H1 (cell line): Measurements from ENCODE around the gene HNRNPK. TPM values are rescaled to one million over a fixed set of nuclear protein-coding genes. Genes with fewer than 3 reads are reported as not detected.
A peak's percentile ranks its signal among the peaks of the same experiment; 100 is the strongest.

Experiments used
- CTCF ChIA-PET: fragments of 300-600 bp; sonication (Branson Sonifier 250); formaldehyde crosslinking; loops from one replicate; lab custom pipeline; 2021; ENCODE audit not compliant: partially characterized antibody; lab: Charles Lee
- POLR2A ChIA-PET: fragments of 300-600 bp; sonication (Branson Sonifier 250); formaldehyde crosslinking; loops from one replicate; lab custom pipeline; 2021; ENCODE audit warnings: inconsistent platforms; ENCODE audit not compliant: partially characterized antibody; lab: Charles Lee
- DNase-seq, 2 experiments: peaks; one replicate each; pipeline versions ENCODE4 v3.0.0 to v3.0.0-alpha.2; 2010 to 2022; ENCODE audit warnings: low spot score in 2 of 2, low read depth in 1 of 2, mixed read lengths in 1 of 2
- FAIRE-seq: peaks from 2 replicates; lab custom pipeline; 2011; peaks lifted over from hg19 to GRCh38; lab: Jason Lieb, UNC
- H2AFZ ChIP-seq: 2 replicates; pipeline ENCODE4 v1.8.1; 2012; ENCODE audit warnings: low read length, inconsistent platforms
- H2AK5ac ChIP-seq: 2 replicates; pipeline ENCODE4 v1.6.1; 2013; ENCODE audit warnings: low read depth, low read length
- H2BK120ac ChIP-seq: replicated peaks from 2 replicates; pipeline ENCODE3; 2013; ENCODE audit warnings: low read depth, low read length, inconsistent platforms
- H2BK12ac ChIP-seq: 2 replicates; pipeline ENCODE4 v1.6.1; 2013; ENCODE audit warnings: low read depth, low read length
- H2BK15ac ChIP-seq: 2 replicates; pipeline ENCODE4 v1.6.1; 2013; ENCODE audit warnings: low read length
- H2BK20ac ChIP-seq: 2 replicates; pipeline ENCODE4 v1.6.1; 2013; ENCODE audit warnings: low read length
- H2BK5ac ChIP-seq: 2 replicates; pipeline ENCODE4 v1.6.1; 2013; ENCODE audit warnings: low read depth, low read length
- H3K14ac ChIP-seq: 2 replicates; pipeline ENCODE4 v1.6.1; 2013; ENCODE audit warnings: inconsistent platforms; ENCODE audit not compliant: insufficient read length
- H3K18ac ChIP-seq: 2 replicates; pipeline ENCODE4 v1.6.1; 2013; ENCODE audit warnings: low read length; ENCODE audit errors: extremely low read depth
- H3K23ac ChIP-seq: 2 replicates; pipeline ENCODE4 v1.6.1; 2013; ENCODE audit warnings: inconsistent platforms; ENCODE audit not compliant: insufficient read length
- H3K23me2 ChIP-seq: 2 replicates; pipeline ENCODE4 v1.6.1; 2013; ENCODE audit warnings: low read depth, low read length
- H3K27ac ChIP-seq: 2 replicates; pipeline ENCODE4 v1.6.1; 2011; ENCODE audit warnings: low read depth, low read length, inconsistent platforms
- H3K27me3 ChIP-seq, 4 experiments: replicated peaks in 1 of 4; 1 replicate in 1 of 4; 2 replicates in 3 of 4; pipeline versions ENCODE4 v1.6.1 to v1.8.1; 2011 to 2013; ENCODE audit warnings: low read length in 3 of 4, mild to moderate bottlenecking in 3 of 4, inconsistent platforms in 2 of 4, mixed read lengths in 2 of 4, moderate library complexity in 1 of 4; ENCODE audit not compliant: control insufficient read depth in 3 of 4, insufficient read depth in 3 of 4; ENCODE audit errors: extremely low read depth in 1 of 4
- H3K36me3 ChIP-seq, 4 experiments: 2 replicates each; pipeline versions ENCODE4 v1.6.1 to v1.8.1; 2011 to 2013; ENCODE audit warnings: mild to moderate bottlenecking in 4 of 4, low read length in 3 of 4, moderate library complexity in 2 of 4, control low read depth in 1 of 4, inconsistent platforms in 1 of 4; ENCODE audit not compliant: insufficient read depth in 4 of 4, control insufficient read depth in 2 of 4
- H3K4ac ChIP-seq: replicated peaks from 2 replicates; pipeline ENCODE3; 2013; ENCODE audit warnings: low read length, low read depth, mixed read lengths, inconsistent platforms; ENCODE audit not compliant: insufficient read length
- H3K4me1 ChIP-seq, 4 experiments: replicated peaks in 1 of 4; 1 replicate in 1 of 4; 2 replicates in 3 of 4; pipeline versions ENCODE4 v1.6.1 to v1.8.1; 2011 to 2013; ENCODE audit warnings: low read length in 3 of 4, inconsistent platforms in 2 of 4, mixed read lengths in 1 of 4; ENCODE audit not compliant: insufficient read depth in 4 of 4, control insufficient read depth in 3 of 4
- H3K4me2 ChIP-seq, 2 experiments: 2 replicates each; pipeline versions ENCODE4 v1.6.1 to v1.8.1; 2011 to 2013; ENCODE audit warnings: low read depth in 2 of 2, low read length in 2 of 2, control low read depth in 1 of 2, inconsistent platforms in 1 of 2, mild to moderate bottlenecking in 1 of 2; ENCODE audit not compliant: insufficient read depth in 1 of 2
- H3K4me3 ChIP-seq, 4 experiments: fragments of 200-600, 300-600 bp in 1 of 4; sonication (generic), shearing (Covaris generic), sonication (Bioruptor Twin) in 1 of 4; 2 replicates each; pipeline versions ENCODE4 v1.5.1 to v1.8.1; 2011 to 2016; ENCODE audit warnings: low read length in 4 of 4, low read depth in 3 of 4, control low read depth in 2 of 4, inconsistent platforms in 2 of 4, mild to moderate bottlenecking in 2 of 4, mixed read lengths in 1 of 4, moderate library complexity in 1 of 4; ENCODE audit not compliant: insufficient read depth in 2 of 4; ENCODE audit errors: extremely low read depth in 1 of 4
- H3K56ac ChIP-seq: replicated peaks from 2 replicates; pipeline ENCODE3; 2013; ENCODE audit warnings: low read depth, mild to moderate bottlenecking, mixed read lengths, low read length, inconsistent platforms; ENCODE audit not compliant: insufficient read length
- H3K79me1 ChIP-seq: 2 replicates; pipeline ENCODE4 v1.6.1; 2013; ENCODE audit warnings: low read depth, low read length, control low read depth
- H3K79me2 ChIP-seq, 2 experiments: 2 replicates each; pipeline versions ENCODE4 v1.6.1 to v1.8.1; 2012 to 2013; ENCODE audit warnings: low read length in 2 of 2, mild to moderate bottlenecking in 2 of 2, inconsistent platforms in 1 of 2; ENCODE audit not compliant: insufficient read depth in 2 of 2, control insufficient read depth in 1 of 2
- H3K9ac ChIP-seq, 4 experiments: replicated peaks in 1 of 4; 1 replicate in 1 of 4; 2 replicates in 3 of 4; pipeline versions ENCODE4 v1.6.1 to v1.8.1; 2011 to 2013; ENCODE audit warnings: low read depth in 3 of 4, low read length in 3 of 4, control low read depth in 2 of 4, mild to moderate bottlenecking in 2 of 4, moderate library complexity in 2 of 4, inconsistent platforms in 1 of 4; ENCODE audit errors: extremely low read depth in 1 of 4
- H3K9me3 ChIP-seq, 2 experiments: 2 replicates each; pipeline versions ENCODE4 v1.6.1 to v1.8.1; 2012 to 2013; ENCODE audit warnings: mild to moderate bottlenecking in 2 of 2, moderate library complexity in 2 of 2, control low read depth in 1 of 2, inconsistent platforms in 1 of 2, low read depth in 1 of 2, low read length in 1 of 2, mixed read lengths in 1 of 2; ENCODE audit not compliant: insufficient read depth in 2 of 2
- H4K20me1 ChIP-seq, 2 experiments: replicated peaks in 1 of 2; 2 replicates each; pipeline versions ENCODE3 to v1.8.1; 2011 to 2013; ENCODE audit warnings: inconsistent platforms in 2 of 2, low read length in 2 of 2, mild to moderate bottlenecking in 1 of 2; ENCODE audit not compliant: insufficient read depth in 2 of 2, control insufficient read depth in 1 of 2
- H4K5ac ChIP-seq: 2 replicates; pipeline ENCODE4 v1.6.1; 2013; ENCODE audit warnings: low read length, low read depth, mixed read lengths, inconsistent platforms; ENCODE audit not compliant: insufficient read length
- H4K8ac ChIP-seq: 2 replicates; pipeline ENCODE4 v1.8.0; 2013; ENCODE audit warnings: mild to moderate bottlenecking, moderate library complexity, low read length, inconsistent platforms; ENCODE audit not compliant: insufficient read depth; ENCODE audit errors: extremely low read depth
- H4K91ac ChIP-seq: replicated peaks from 2 replicates; pipeline ENCODE3; 2013; ENCODE audit warnings: low read length, mixed read lengths, inconsistent platforms; ENCODE audit not compliant: insufficient read length
- BRCA1 ChIP-seq: IDR thresholded peaks from 2 replicates; pipeline ENCODE4 v1.6.1; 2012; ENCODE audit warnings: low read depth, low read length, improper control_type of control experiment
- CBX8 ChIP-seq: fragments of 300-800, 300-1000 bp; sonication (generic); IDR thresholded peaks from 2 replicates; pipeline ENCODE4 v1.7.1; 2016; ENCODE audit warnings: low read depth, low read length, borderline replicate concordance
- CREB1 ChIP-seq: IDR thresholded peaks from 2 replicates; pipeline ENCODE4 v1.6.1; 2012; ENCODE audit warnings: inconsistent platforms
- EP300 ChIP-seq, 2 experiments: IDR thresholded peaks; 1 replicate in 1 of 2; 2 replicates in 1 of 2; pipeline ENCODE4 v1.6.1; 2011 to 2012; ENCODE audit warnings: low read depth in 2 of 2, low read length in 2 of 2, mild to moderate bottlenecking in 2 of 2, borderline replicate concordance in 1 of 2, inconsistent platforms in 1 of 2, moderate library complexity in 1 of 2
- GTF2F1 ChIP-seq: IDR thresholded peaks from 2 replicates; pipeline ENCODE4 v1.6.1; 2012; ENCODE audit warnings: low read depth, low read length, improper control_type of control experiment, borderline replicate concordance
- JUND ChIP-seq: IDR thresholded peaks from 2 replicates; pipeline ENCODE4 v1.6.1; 2011; ENCODE audit warnings: mild to moderate bottlenecking, improper control_type of control experiment, low read length
- POU5F1 ChIP-seq: IDR thresholded peaks from 2 replicates; pipeline ENCODE4 v1.6.1; 2011; ENCODE audit warnings: low read depth, mild to moderate bottlenecking, low read length, moderate library complexity
- SIN3A ChIP-seq, 2 experiments: IDR thresholded peaks in 1 of 2; conservative IDR thresholded peaks in 1 of 2; 2 replicates each; pipeline ENCODE4 v1.6.1; 2011 to 2012; ENCODE audit warnings: low read length in 2 of 2, improper control_type of control experiment in 1 of 2, low read depth in 1 of 2, mild to moderate bottlenecking in 1 of 2
- SP4 ChIP-seq: IDR thresholded peaks from 2 replicates; pipeline ENCODE4 v1.6.1; 2012; ENCODE audit warnings: low read length, inconsistent platforms
- TAF7 ChIP-seq: optimal IDR thresholded peaks from 2 replicates; pipeline ENCODE3; 2011; ENCODE audit warnings: low read depth, mild to moderate bottlenecking, inconsistent platforms, low read length, moderate library complexity, borderline replicate concordance
- YY1 ChIP-seq: IDR thresholded peaks from 2 replicates; pipeline ENCODE4 v1.6.1; 2011; ENCODE audit warnings: low read depth, mild to moderate bottlenecking, low read length
- WGBS, 2 experiments: shearing (Covaris generic) in 1 of 2; methylation state at CpG; one replicate each; pipeline versions ENCODE4 v1.1.6 to v1.1.7; 2013 to 2015; ENCODE audit warnings: low lambda C conversion rate in 2 of 2, mixed read lengths in 2 of 2, inconsistent platforms in 1 of 2, low coverage in 1 of 2, missing lambda C conversion rate in 1 of 2; ENCODE audit not compliant: insufficient replicate concordance in 2 of 2, insufficient coverage in 1 of 2, insufficient read length in 1 of 2; ENCODE audit errors: extremely low coverage in 1 of 2, missing lambda C conversion rate in 1 of 2; 5-methylcytosine and 5-hydroxymethylcytosine counted together
- polyA plus RNA-seq, 7 experiments: library from polyadenylated mRNA; depleted of rRNA in 3 of 7; stranded (reverse) in 5 of 7; unstranded in 2 of 7; fragments of >200 nt in 5 of 7; fragments of 200-250 nt in 2 of 7; gene quantifications; 1 replicate in 5 of 7; 2 replicates in 1 of 7; 4 replicates in 1 of 7; pipeline versions ENCODE4 v1.2.1 to v1.2.3, GENCODE V29; 2011 to 2013; ENCODE audit warnings: missing spikeins in 2 of 7, mixed read lengths in 2 of 7
- total RNA-seq: library from RNA; stranded (reverse); fragmentation: NEBNext Ultra II Directional; extraction: Animal tissue kit (Norgen Biotek cat#: 25700); gene quantifications from 2 replicates; pipeline ENCODE4 v1.2.1, GENCODE V29; 2021

HNRNPK gene
- total and polyA plus RNA-seq, 2 of the 8 experiments (the other 6 are each of a cell fraction or from before 2014, with no cell fraction given) = 414 to 887 TPM

DNA sequence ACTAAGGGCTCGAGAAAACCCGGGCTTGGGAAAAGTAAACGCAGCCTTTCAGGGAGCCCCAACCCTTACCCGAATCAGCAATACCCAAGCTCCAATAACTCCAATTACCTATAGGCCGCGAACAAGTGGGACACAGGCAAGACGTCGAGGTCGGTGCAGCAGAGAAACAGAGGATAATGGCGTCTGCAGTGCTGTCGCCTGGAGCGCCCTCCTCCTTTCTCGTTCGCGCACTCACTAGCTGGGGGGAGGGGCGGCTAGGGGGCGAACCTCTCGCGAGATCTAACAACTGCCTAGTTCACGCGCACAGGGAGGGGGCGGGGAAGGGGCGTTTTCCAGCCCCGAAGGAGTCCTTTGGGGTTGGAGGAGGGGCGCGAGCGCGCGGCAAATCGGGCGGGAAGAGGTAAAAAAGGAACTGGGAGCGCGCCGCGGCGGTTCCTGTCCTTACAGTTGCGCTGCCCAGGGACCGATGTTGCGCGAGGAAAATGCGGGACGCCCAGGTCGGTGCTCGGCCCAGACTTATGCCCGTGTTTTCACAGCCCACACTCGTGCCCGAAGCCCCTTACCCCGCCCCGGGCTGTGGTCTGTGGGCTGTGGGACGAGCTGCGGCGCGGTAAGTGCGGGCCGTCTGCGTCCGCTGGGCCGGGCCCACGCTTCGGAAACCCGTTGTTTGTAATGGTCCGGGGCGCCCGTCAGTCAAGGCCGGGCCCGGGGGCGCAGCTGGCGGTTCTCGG, 545 bp upstream of the HNRNPK start, which contains the start of gene RMI1:
Gene RMI1 (plus strand): TSS at position 411 of the 731 bp plus-strand sequence. CDS start 20,182 bp downstream, outside the sequence.
- Histone ChIP-seq H2AK5ac (peak within 1 kb of the TSS; percentile 100), H3K27me3 (no peaks in the 10 kb centered on the region), H3K79me2 (peaks cover 32 to 94% of the 10 kb centered on the region in 2 experiments), H3K56ac (peak within 1 kb of the TSS; percentile 100), H2BK15ac (no peak within 1 kb of the TSS; the same call in 1 of the 2 replicates), H3K79me1 (no peaks in the 10 kb centered on the region), H2AFZ (peak within 1 kb of the TSS; percentile 77; the same call in 1 of the 2 replicates), H3K18ac (peak within 1 kb of the TSS; percentile 100), H3K14ac (peak within 1 kb of the TSS; percentile 91), H4K5ac (peak within 1 kb of the TSS; percentile 99), H3K27ac (peak within 1 kb of the TSS; percentile 100), H3K23me2 (peaks cover 6% of the 10 kb centered on the region; the same call in 1 of the 2 replicates), H2BK120ac (peak within 1 kb of the TSS; percentile 97), H3K9me3 (no peaks in the 10 kb centered on the region), H3K36me3 (peaks cover 18 to 27% (median 21%) of the 10 kb centered on the region in 4 experiments), H4K20me1 (peaks cover 8 to 15% of the 10 kb centered on the region in 2 experiments), H4K91ac (peak within 1 kb of the TSS; percentile 100), H3K23ac (no peak within 1 kb of the TSS), H2BK20ac (no peak within 1 kb of the TSS), H3K4ac (peak within 1 kb of the TSS; percentile 99), H3K4me2 (peak within 1 kb of the TSS; percentile 78 to 87), H3K4me1 (peaks cover 0 to 2% (median 0%) of the 10 kb centered on the region in 4 experiments; a peak in 2 of 7 replicates), H3K9ac (peak within 1 kb of the TSS; percentile 100), H2BK5ac (peak within 1 kb of the TSS; percentile 100), H4K8ac (peak within 1 kb of the TSS; percentile 100), H3K4me3 (peak within 1 kb of the TSS; percentile 74 to 99 (median 97)), H2BK12ac (peak within 1 kb of the TSS; percentile 95; the same call in 1 of the 2 replicates)
- DNase-seq (peak; percentile 94 to 95), FAIRE-seq (no peak)
- ChIA-PET CTCF (interaction anchor here (1.5 kb wide), 1 partner anchor 193 kb away, joined by 4 read pairs; no protein-coding TSS in a partner anchor), POLR2A (interaction anchor here (0.7 to 7.3 kb wide), 58 partner anchors 10 to 374 kb away, joined by 3 to 269 read pairs (median 5); partner anchors contain the start of genes IDNK, KIF27 and UBQLN1)
- 1% methylated on average over 47 of the region's 69 CpGs; no CpG with 5 or more reads in 1 of the 2 experiments for WGBS, 2 experiments
- no peak for TF ChIP-seq CBX8
- peak in 1 of 2 experiments; percentile 43; a peak in 1 of 4 replicates for TF ChIP-seq SIN3A (conservative IDR thresholded peaks at IDR 0.05 in 1 of 2, IDR thresholded peaks at IDR 0.05 in 1 of 2; ENCODE audit: low read depth in 1 of 2, low read length in 2 of 2)
- peak in 1 of 2 experiments; percentile 58; a peak in 1 of 3 replicates for TF ChIP-seq EP300 (IDR thresholded peaks at IDR 0.05; ENCODE audit: borderline replicate concordance in 1 of 2, low read depth in 2 of 2, low read length in 2 of 2)
- TF ChIP-seq YY1 = peak; percentile 93
- no peak for TF ChIP-seq POU5F1
- peak; percentile 81; the same call in 1 of the 2 replicates for TF ChIP-seq SP4
- peak; percentile 21; the same call in 1 of the 2 replicates for TF ChIP-seq JUND
- peak; percentile 31 for TF ChIP-seq GTF2F1
- peak; percentile 94 for TF ChIP-seq TAF7
- peak; percentile 81 for TF ChIP-seq BRCA1
- TF ChIP-seq CREB1 = no peak
